ENCODE results near the gene CBX4.

DNA sequence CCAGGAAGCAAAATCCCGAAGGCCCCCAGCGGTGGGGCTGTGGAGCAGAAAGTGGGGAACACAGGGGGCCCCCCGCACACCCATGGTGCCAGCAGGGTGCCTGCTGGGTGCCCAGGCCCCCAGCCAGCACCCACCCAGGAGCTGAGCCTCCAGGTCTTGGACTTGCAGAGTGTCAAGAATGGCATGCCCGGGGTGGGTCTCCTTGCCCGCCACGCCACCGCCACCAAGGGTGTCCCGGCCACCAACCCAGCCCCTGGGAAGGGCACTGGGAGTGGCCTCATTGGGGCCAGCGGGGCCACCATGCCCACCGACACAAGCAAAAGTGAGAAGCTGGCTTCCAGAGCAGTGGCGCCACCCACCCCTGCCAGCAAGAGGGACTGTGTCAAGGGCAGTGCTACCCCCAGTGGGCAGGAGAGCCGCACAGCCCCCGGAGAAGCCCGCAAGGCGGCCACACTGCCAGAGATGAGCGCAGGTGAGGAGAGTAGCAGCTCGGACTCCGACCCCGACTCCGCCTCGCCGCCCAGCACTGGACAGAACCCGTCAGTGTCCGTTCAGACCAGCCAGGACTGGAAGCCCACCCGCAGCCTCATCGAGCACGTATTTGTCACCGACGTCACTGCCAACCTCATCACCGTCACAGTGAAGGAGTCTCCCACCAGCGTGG, 54.8 kb downstream of the CBX4 start:
- TF ChIP-seq POLR2A (IDR thresholded peaks at IDR 0.05; ENCODE audit: low read depth, low read length) (no peak), TAF1 (IDR thresholded peaks at IDR 0.05; ENCODE audit: low read depth, low read length) (no peak)

All from GM12891 (cell line).